ENCODE data around the gene OR10A2. TPM values are rescaled to one million over a fixed set of nuclear protein-coding genes. Genes with fewer than 3 reads are reported as not detected.
"Not testable (repeated sequence)": the region's sequence is repeated elsewhere in the genome, so short reads cannot be mapped to it uniquely, and the experiment has no call there.

Gene OR10A2
- total RNA-seq, 1 donor from 2014 or later = not detected

GRCh38 chr11:6898911-6899310 lies 36.1 kb downstream of the OR10A2 start:
- TF ChIP-seq, protein P1, sequence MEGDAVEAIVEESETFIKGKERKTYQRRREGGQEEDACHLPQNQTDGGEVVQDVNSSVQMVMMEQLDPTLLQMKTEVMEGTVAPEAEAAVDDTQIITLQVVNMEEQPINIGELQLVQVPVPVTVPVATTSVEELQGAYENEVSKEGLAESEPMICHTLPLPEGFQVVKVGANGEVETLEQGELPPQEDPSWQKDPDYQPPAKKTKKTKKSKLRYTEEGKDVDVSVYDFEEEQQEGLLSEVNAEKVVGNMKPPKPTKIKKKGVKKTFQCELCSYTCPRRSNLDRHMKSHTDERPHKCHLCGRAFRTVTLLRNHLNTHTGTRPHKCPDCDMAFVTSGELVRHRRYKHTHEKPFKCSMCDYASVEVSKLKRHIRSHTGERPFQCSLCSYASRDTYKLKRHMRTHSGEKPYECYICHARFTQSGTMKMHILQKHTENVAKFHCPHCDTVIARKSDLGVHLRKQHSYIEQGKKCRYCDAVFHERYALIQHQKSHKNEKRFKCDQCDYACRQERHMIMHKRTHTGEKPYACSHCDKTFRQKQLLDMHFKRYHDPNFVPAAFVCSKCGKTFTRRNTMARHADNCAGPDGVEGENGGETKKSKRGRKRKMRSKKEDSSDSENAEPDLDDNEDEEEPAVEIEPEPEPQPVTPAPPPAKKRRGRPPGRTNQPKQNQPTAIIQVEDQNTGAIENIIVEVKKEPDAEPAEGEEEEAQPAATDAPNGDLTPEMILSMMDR (conservative IDR thresholded peaks at IDR 0.05) = no peak
- no peak overlapping the region for H3K27ac Mint-ChIP-seq
- no peaks in the 10 kb centered on the region for H3K9me3 Mint-ChIP-seq
- H3K27me3 Mint-ChIP-seq = peaks cover 3% of the 10 kb centered on the region
- H3K36me3 Mint-ChIP-seq = no peaks in the 10 kb centered on the region
- DNase-seq (ENCODE audit: extremely low spot score, unreplicated experiment) = no peak
- no peaks in the 10 kb centered on the region for H3K4me1 Mint-ChIP-seq (ENCODE audit: unreplicated experiment)
- no peak overlapping the region for H3K4me3 Mint-ChIP-seq

- Mint-ChIP-seq H3K4me3 (no peak overlapping the region), H3K27ac (no peak overlapping the region), H3K9me3 (no peaks in the 10 kb centered on the region), H3K27me3 (peaks cover 3% of the 10 kb centered on the region), H3K4me1 (ENCODE audit: unreplicated experiment) (no peaks in the 10 kb centered on the region), H3K36me3 (no peaks in the 10 kb centered on the region)
- no peak for DNase-seq (ENCODE audit: extremely low spot score, unreplicated experiment)
- TF ChIP-seq, protein P1 (conservative IDR thresholded peaks at IDR 0.05) = peak; percentile 18
Observed at GRCh38 chr11:6900327-6900999, 37.6 kb downstream of the OR10A2 start.

DNA sequence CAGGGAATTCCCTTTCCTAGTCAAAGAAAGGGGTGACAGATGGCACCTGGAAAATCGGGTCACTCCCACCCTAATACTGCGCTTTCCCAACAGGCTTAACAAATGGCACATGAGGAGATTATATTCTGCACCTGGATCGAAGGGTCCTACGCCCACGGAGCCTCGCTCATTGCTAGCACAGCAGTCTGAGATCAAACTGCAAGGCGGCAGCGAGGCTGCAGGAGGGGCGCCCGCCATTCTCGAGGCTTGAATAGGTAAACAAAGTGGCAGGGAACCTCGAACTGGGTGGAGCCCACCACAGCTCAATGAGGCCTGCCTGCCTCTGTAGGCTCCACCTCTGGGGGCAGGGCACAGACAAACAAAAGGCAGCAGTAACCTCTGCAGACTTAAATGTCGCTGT lies 41.9 kb downstream of the OR10A2 start:
- H3K4me3 Mint-ChIP-seq; H3K27me3 Mint-ChIP-seq; DNase-seq (ENCODE audit: extremely low spot score, unreplicated experiment); H3K36me3 Mint-ChIP-seq; H3K9me3 Mint-ChIP-seq; H3K27ac Mint-ChIP-seq; H3K4me1 Mint-ChIP-seq (ENCODE audit: unreplicated experiment): not testable (repeated sequence)

DNA sequence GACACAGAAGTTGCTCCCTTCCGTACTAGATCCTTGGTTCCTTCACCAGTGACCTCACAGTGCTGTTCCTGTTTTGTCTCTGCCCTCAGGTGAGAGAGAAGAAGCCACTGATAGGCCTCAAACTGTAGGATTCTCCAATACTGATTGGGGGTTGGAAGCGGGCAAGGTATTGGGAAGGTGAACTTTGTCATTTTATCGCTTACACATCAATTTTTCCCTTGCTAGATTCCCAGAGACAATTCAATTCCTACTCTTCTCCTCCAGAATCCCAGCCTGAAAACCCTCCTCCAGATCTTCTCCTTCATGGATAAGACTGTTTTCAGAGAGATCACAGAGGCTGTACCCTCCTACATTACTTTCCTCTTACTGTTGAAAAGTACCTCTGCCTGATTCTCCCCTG lies 48.5 kb downstream of the OR10A2 start:
- Mint-ChIP-seq H3K36me3 (no peaks in the 10 kb centered on the region), H3K9me3 (no peaks in the 10 kb centered on the region), H3K4me1 (ENCODE audit: unreplicated experiment) (no peaks in the 10 kb centered on the region), H3K27ac (no peak overlapping the region), H3K4me3 (no peak overlapping the region), H3K27me3 (no peaks in the 10 kb centered on the region)
- DNase-seq (ENCODE audit: extremely low spot score, unreplicated experiment) = no peak
- TF ChIP-seq, protein P1 (conservative IDR thresholded peaks at IDR 0.05) = no peak

DNA sequence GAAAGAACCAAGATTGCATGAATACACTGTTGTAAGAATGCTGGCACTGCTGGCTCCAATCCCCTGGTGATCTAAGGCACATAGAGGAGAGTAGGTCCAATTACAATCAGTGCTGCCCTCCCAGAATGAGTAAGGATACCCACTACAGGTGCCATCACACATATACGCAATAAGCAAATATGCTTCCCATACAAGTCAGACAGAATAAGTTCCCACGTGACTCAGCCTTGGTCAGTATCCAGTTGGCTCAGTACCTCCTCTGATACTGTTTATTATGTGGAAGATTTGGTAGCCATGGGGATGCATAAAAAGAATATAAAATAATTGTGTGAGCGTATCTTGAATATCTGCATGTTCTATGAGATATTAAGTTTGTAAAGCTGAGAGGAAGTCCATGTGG lies 49.1 kb downstream of the OR10A2 start:
- no peaks in the 10 kb centered on the region for H3K9me3 Mint-ChIP-seq
- no peak overlapping the region for H3K27ac Mint-ChIP-seq
- H3K27me3 Mint-ChIP-seq = no peaks in the 10 kb centered on the region
- TF ChIP-seq, protein P1 (conservative IDR thresholded peaks at IDR 0.05) = no peak
- H3K4me1 Mint-ChIP-seq (ENCODE audit: unreplicated experiment) = no peaks in the 10 kb centered on the region
- DNase-seq (ENCODE audit: extremely low spot score, unreplicated experiment) = no peak
- no peak overlapping the region for H3K4me3 Mint-ChIP-seq
- no peaks in the 10 kb centered on the region for H3K36me3 Mint-ChIP-seq

DNA sequence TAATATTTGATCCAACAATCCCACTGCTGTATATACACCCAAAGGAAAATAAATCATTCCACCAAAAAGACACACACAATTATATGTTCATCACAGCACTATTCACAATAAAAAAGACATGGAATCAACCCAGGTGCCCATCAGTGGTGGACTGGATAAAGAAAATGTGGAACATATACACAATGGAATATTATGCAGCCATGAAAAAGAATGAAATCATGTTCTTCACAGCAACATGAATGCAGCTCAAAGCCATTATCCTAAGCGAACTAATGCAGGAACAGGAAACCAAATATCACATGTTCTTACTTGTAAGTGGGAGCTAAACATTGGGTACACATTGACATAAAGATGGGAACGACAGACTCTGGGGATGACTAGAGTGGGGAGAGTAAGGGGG lies 56.8 kb downstream of the OR10A2 start:
- Mint-ChIP-seq H3K4me3 (no peak overlapping the region), H3K27ac (no peak overlapping the region), H3K4me1 (ENCODE audit: unreplicated experiment) (no peaks in the 10 kb centered on the region), H3K27me3 (no peaks in the 10 kb centered on the region), H3K36me3 (no peaks in the 10 kb centered on the region), H3K9me3 (no peaks in the 10 kb centered on the region)
- no peak for DNase-seq (ENCODE audit: extremely low spot score, unreplicated experiment)
- TF ChIP-seq, protein P1 (conservative IDR thresholded peaks at IDR 0.05) = no peak
